ENCODE measurements around the gene SLC16A5. TPM values are rescaled to one million over a fixed set of nuclear protein-coding genes. Genes with fewer than 3 reads are reported as not detected.

SLC16A5 gene
- total RNA-seq, 1 experiment from 2014 or later, result 32.4 TPM

- CTCF ChIA-PET, result interaction anchor here (0.5 to 2.3 kb wide), 10 partner anchors 17 to 770 kb away, joined by 3 to 18 read pairs (median 5); partner anchors contain the start of genes MIF4GD and NT5C
- POLR2A ChIA-PET, result interaction anchor here (0.6 to 1.5 kb wide), 8 partner anchors 12 to 67 kb away, joined by 3 to 9 read pairs (median 4); partner anchors contain the start of genes NUP85 and SLC16A5
- peaks cover 3% of the 10 kb centered on the region; the same call in 1 of the 2 replicates for H3K27me3 Mint-ChIP-seq (ENCODE audit: low read depth)
- DNase-seq (ENCODE audit: low spot score), result peak; percentile 99
- ATAC-seq, result peak; percentile 96
- H3K4me3 Mint-ChIP-seq, result peak within 1 kb of the TSS; percentile 97
- peak within 1 kb of the TSS; percentile 94 for H3K27ac Mint-ChIP-seq
- peaks cover 47% of the 10 kb centered on the region for H3K4me1 Mint-ChIP-seq
- no peaks in the 10 kb centered on the region for H3K9me3 Mint-ChIP-seq
- H3K36me3 Mint-ChIP-seq, result peaks cover 10% of the 10 kb centered on the region
- TF ChIP-seq TEAD4 (CRISPR knock-in tag; IDR thresholded peaks at IDR 0.05) (no peak), NFYB (CRISPR knock-in tag; conservative IDR thresholded peaks at IDR 0.05; ENCODE audit: low read depth) (peak; percentile 89), CREM (CRISPR knock-in tag; IDR thresholded peaks at IDR 0.05) (no peak; the same call in 1 of the 2 replicates), PRRX2 (CRISPR knock-in tag; IDR thresholded peaks at IDR 0.05) (no peak), ZNF416 (CRISPR knock-in tag; IDR thresholded peaks at IDR 0.05) (peak; percentile 87; the same call in 1 of the 2 replicates), GABPB1 (CRISPR knock-in tag; IDR thresholded peaks at IDR 0.05) (peak; percentile 54), ESRRA (CRISPR knock-in tag; IDR thresholded peaks at IDR 0.05; ENCODE audit: borderline replicate concordance) (peak; percentile 71; the same call in 1 of the 2 replicates), USF1 (CRISPR knock-in tag; IDR thresholded peaks at IDR 0.05) (peak; percentile 43; the same call in 1 of the 2 replicates), EMX1 (CRISPR knock-in tag; IDR thresholded peaks at IDR 0.05) (peak; percentile 61; the same call in 1 of the 2 replicates), TEAD1 (CRISPR knock-in tag; IDR thresholded peaks at IDR 0.05) (peak; percentile 70), ZNF281 (CRISPR knock-in tag; IDR thresholded peaks at IDR 0.05) (peak; percentile 84), ZNF671 (CRISPR knock-in tag; IDR thresholded peaks at IDR 0.05) (no peak; the same call in 1 of the 2 replicates), E2F1 (CRISPR knock-in tag; IDR thresholded peaks at IDR 0.05) (no peak), CBFB (CRISPR knock-in tag; IDR thresholded peaks at IDR 0.05; ENCODE audit: low read depth) (no peak), ZNF138 (CRISPR knock-in tag; conservative IDR thresholded peaks at IDR 0.05) (no peak), JUN (CRISPR knock-in tag; IDR thresholded peaks at IDR 0.05) (peak; percentile 30; the same call in 1 of the 2 replicates), NFE2L1 (CRISPR knock-in tag; IDR thresholded peaks at IDR 0.05) (0 out of 2 replicates have a peak, but pooled peaks have one; percentile 38), ZNF232 (CRISPR knock-in tag; IDR thresholded peaks at IDR 0.05) (no peak), ZMAT4 (CRISPR knock-in tag; IDR thresholded peaks at IDR 0.05) (peak; percentile 83), FOXJ3 (CRISPR knock-in tag; IDR thresholded peaks at IDR 0.05; ENCODE audit: borderline replicate concordance) (no peak), ZNF263 (CRISPR knock-in tag; IDR thresholded peaks at IDR 0.05; ENCODE audit: low read depth) (no peak), TCF7 (CRISPR knock-in tag; IDR thresholded peaks at IDR 0.05; ENCODE audit: low read depth) (no peak), NR1H2 (CRISPR knock-in tag; IDR thresholded peaks at IDR 0.05) (no peak)
- TF ChIP-seq, protein P1, sequence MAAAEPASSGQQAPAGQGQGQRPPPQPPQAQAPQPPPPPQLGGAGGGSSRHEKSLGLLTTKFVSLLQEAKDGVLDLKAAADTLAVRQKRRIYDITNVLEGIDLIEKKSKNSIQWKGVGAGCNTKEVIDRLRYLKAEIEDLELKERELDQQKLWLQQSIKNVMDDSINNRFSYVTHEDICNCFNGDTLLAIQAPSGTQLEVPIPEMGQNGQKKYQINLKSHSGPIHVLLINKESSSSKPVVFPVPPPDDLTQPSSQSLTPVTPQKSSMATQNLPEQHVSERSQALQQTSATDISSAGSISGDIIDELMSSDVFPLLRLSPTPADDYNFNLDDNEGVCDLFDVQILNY (CRISPR knock-in tag; IDR thresholded peaks at IDR 0.05), result 0 out of 2 replicates have a peak, but pooled peaks have one; percentile 57
- TF ChIP-seq, protein P2, sequence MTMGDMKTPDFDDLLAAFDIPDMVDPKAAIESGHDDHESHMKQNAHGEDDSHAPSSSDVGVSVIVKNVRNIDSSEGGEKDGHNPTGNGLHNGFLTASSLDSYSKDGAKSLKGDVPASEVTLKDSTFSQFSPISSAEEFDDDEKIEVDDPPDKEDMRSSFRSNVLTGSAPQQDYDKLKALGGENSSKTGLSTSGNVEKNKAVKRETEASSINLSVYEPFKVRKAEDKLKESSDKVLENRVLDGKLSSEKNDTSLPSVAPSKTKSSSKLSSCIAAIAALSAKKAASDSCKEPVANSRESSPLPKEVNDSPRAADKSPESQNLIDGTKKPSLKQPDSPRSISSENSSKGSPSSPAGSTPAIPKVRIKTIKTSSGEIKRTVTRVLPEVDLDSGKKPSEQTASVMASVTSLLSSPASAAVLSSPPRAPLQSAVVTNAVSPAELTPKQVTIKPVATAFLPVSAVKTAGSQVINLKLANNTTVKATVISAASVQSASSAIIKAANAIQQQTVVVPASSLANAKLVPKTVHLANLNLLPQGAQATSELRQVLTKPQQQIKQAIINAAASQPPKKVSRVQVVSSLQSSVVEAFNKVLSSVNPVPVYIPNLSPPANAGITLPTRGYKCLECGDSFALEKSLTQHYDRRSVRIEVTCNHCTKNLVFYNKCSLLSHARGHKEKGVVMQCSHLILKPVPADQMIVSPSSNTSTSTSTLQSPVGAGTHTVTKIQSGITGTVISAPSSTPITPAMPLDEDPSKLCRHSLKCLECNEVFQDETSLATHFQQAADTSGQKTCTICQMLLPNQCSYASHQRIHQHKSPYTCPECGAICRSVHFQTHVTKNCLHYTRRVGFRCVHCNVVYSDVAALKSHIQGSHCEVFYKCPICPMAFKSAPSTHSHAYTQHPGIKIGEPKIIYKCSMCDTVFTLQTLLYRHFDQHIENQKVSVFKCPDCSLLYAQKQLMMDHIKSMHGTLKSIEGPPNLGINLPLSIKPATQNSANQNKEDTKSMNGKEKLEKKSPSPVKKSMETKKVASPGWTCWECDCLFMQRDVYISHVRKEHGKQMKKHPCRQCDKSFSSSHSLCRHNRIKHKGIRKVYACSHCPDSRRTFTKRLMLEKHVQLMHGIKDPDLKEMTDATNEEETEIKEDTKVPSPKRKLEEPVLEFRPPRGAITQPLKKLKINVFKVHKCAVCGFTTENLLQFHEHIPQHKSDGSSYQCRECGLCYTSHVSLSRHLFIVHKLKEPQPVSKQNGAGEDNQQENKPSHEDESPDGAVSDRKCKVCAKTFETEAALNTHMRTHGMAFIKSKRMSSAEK (CRISPR knock-in tag; IDR thresholded peaks at IDR 0.05; ENCODE audit: borderline replicate concordance), result no peak
- TF ChIP-seq, protein P3, sequence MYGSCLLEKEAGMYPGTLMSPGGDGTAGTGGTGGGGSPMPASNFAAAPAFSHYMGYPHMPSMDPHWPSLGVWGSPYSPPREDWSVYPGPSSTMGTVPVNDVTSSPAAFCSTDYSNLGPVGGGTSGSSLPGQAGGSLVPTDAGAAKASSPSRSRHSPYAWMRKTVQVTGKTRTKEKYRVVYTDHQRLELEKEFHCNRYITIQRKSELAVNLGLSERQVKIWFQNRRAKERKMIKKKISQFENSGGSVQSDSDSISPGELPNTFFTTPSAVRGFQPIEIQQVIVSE (CRISPR knock-in tag; IDR thresholded peaks at IDR 0.05; ENCODE audit: borderline replicate concordance), result peak; percentile 78; the same call in 1 of the 2 replicates
Observed at GRCh38 chr17:75154195-75155106, 66.7 kb downstream of the SLC16A5 start, which contains the start of gene JPT1. JPT1 (minus strand) TSS chr17:75154512; CDS start chr17:75154397, 115 bp downstream.
